ENCODE results near the gene LACTB.

Gene LACTB

DNA sequence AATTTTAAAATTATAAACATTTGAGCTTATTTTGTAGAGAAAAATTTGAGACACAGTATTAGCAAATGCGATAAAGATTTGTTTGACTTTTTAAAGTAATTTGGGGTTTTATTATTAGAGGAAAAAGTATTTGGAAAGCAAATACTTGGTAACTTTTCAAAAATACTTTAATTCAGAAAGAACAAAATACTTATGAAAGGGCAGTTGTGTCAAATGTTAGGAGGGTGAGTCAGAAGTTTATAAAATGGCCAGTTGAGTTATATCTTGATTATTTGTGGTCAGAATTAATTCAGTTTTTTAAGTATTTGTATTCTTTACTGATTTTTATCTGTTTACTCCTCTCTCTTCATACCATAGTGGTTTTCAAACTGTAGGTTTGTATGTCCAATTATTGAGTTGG, 12.1 kb downstream of the LACTB start:
- no peak for DNase-seq (ENCODE audit: low read depth)

DNA sequence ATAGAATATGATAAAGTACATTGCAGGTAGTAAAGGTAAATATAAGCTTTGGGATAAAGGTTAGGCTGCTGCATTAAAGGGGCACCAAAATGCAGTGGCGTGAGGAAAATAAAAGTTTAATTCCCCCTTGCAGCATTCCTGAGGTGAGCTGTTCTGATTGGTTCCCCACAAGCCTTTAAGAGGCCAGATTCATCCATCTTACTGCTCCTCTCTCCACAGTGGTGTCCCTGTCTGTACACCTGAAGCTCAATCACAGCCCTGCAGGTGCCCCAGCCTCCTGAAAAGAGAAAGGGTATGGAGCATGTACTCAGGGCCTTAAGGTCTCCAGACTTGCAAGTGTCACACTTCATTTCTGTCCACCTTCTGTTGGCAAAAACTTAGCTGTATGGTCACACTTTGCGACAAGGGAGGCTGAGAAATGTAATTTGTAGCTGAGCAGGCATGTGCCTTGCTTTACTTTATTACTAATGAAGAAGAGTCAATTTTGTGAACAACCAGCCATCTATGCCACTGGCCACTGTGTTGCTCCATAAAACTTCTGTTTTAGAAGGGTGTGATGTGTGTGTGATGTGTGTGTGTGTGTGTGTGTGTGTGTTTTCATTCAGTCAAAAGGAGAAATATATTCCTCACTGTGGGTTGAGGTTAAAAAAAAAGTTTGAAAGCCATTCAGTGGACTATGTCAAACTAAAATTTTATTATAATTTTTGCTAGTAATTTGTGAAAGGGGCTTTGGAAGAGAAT, 12.8 kb downstream of the LACTB start:
- DNase-seq (ENCODE audit: low read depth), result no peak

DNA sequence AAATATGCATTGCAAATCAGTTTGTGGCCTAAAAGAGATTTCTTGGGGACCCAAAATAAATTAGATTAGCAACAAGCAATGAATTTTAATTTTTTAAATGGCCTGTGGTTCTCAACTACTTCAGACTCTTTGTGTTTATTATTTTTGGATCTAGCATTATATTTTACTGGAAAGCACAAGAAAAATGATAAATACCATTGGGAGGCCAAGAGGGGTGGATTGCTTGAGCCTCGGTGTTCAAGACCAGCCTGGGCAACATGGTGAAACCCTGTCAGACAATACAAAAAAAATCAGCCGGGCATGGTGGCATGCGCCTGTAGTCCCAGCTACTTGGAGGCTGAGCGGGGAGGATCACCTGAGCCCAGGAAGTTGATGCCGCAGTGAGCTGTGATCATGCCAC, 13.6 kb downstream of the LACTB start:
- no peak for DNase-seq (ENCODE audit: low read depth)

DNA sequence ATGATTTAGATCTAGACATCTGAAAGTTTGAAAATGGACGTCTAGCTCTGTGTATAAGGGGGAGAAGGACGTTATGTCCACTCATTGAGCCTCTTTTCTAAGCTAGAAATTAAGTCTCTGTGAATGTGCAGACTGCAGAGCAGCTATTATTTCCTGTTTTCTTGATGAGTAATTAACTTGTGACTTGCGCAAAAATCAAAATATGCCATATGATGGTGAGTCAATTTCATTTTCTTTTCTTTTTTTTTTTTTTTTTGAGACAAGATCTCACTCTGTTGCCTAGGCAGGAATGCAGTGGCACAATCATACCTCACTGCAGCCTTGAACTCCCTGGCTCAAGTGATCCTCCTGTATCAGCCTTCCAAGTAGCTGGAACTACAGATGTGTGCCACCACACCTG, 14.1 kb downstream of the LACTB start:
- peak; percentile 84 for DNase-seq (ENCODE audit: low read depth)

DNA sequence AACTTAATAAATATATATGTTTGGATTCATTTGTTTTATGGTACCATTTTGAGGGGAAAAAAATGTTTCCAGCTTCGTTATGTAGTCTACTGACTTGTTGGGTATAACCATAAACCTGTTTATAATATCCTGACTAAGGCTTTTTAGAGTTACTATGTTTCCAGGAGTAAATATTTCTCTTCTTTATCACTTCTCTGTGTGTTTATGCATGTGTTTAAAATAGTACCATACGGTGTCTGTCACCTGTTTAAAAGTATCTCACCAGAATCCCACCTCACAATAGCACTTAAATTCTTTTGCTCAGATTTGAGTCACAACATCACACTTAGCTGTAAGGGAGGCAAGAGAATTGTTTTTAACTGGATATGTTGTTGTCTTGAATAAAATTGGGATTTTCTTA, 15.1 kb downstream of the LACTB start:
- DNase-seq (ENCODE audit: low read depth), result no peak

DNA sequence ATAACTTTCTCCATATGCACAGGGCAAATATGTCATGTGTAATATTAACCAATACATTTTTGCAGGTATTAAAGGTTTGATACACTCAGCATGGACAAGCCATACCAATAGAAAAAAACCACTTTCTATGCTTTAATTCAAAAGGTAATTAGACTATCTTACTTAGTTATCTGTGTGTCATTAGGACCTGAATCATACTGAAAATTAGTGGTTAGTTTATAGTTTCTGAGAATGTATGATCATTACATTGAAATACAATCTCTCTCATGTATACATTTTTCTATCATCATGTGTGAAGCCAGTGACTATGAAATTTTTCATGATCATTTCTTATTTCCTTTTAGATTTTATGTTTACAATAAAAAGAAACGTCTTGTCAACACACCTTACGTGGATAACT, 19.3 kb downstream of the LACTB start:
- no peak for DNase-seq (ENCODE audit: low read depth)

DNA sequence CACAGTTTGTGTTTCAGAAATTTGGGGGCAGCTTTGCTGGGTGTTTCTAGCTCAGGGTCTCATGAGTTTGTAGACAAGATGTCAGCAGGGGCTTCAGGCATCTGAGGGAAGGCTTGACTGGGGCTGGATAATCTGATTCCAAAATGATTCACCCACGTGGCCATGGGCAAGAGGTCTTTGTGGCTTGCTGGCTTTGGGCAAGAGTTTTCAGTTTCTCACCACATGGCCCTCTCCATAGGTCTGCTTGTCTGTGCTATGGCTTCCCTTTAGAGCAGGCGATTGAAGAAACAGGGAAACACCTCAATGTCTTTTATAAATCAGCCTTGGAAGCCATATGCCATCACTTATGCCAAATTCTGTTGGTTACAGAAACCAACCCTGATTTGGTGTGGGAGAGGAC, 23.8 kb downstream of the LACTB start:
- DNase-seq (ENCODE audit: low read depth), result no peak

DNA sequence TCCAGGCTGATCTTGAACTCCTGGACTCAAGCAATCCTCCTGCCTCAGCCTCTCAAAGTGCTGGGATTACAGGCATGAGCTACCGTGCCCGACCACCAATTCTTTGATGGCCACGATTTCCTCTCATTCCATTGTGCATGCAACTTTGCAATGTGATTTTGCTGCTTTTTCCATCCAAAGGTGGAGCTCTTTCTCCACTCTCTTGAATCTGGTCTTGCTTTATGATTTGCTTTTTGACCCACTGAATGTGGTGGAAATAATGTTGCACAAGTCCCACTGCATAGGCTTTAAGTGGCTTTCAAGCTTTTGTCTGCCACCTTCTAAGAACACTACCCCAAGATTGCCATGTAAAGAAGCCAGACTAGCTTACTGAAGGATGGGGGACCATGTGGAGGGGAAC, 25.0 kb downstream of the LACTB start:
- DNase-seq (ENCODE audit: low read depth), result no peak

DNA sequence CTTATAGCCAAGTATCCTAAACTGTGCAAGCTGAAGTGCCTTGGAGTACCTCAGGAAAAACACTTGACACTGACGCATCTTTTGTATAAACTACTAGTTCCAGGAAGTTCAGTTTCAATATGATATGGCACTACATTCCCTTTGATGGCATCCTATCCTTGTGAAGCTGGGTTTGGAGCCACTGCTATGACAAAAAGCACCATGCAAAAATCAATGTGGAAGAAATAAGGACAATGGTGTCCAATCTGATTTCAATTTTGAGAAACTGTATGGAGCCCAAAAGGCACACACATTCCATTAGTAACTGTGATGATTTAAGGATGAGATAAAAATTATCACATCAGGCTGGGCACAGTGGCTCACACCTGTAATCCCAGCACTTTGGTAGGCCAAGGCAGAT, 30.0 kb downstream of the LACTB start:
- no peak for DNase-seq (ENCODE audit: low read depth)

DNA sequence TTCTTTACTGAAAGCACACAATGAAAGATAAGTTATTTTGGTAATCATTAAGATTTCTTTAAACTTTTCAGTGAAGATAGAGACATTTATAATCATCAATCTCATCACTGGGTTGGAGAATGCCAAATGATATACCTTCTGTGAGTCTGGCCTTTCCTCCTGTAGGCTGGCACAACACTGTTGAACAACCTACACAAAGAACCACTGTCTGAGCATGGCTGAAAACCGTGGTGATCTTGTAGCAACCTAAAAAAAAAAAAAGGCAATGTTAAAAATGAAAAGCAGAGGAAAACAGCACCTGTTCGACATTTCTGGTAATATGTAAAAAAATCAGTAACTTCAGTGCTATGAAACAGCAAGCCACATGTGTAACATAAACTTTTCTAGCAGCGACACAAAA, 33.8 kb downstream of the LACTB start:
- DNase-seq (ENCODE audit: low read depth), result no peak

DNA sequence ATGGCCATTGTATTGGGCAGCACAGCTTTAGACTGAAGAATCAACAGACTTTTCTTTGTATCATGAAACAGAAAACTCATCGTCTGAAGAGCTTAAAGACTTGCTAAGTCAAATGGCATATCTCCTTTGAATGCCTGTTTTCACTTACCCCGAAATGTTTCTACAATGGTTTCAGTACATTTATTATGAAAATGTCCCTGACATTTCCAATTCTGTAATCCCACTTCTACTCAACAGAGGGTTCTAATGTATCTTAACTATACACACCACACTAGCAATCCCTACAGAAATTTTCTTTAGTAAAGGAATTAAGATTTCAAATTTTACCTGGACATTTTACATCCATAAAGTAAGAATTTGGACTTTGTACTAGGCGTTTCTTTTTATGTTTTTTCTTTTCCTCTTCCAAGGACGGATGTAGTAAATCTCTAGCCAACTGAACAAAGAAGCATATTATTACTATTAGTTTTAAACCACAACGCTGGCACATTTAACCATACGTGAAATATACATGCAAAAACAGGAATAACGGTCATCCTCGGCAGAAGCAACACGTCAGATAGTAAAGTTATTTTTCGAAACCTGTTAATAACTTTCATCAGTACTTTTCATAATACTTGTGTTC, 34.5 kb downstream of the LACTB start:
- DNase-seq (ENCODE audit: low read depth), result no peak

DNA sequence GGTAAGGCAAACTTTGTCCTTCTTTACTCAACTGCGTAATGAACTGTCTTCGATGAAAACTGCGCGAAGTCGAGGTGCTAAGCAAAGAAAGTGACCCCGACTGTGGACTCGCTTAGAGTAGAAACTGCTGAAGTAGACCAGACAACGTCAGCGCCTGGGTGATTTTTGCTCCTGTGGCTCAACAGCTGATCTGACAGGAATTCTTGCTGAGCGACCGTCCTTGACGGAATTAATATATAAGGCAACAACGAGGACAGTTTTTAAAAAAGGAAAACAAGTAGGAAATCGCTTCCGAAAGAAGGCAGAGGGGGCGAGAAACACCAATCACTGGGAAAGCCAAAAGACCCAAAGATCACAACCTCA, 35.1 kb downstream of the LACTB start:
- no peak for DNase-seq (ENCODE audit: low read depth)

DNA sequence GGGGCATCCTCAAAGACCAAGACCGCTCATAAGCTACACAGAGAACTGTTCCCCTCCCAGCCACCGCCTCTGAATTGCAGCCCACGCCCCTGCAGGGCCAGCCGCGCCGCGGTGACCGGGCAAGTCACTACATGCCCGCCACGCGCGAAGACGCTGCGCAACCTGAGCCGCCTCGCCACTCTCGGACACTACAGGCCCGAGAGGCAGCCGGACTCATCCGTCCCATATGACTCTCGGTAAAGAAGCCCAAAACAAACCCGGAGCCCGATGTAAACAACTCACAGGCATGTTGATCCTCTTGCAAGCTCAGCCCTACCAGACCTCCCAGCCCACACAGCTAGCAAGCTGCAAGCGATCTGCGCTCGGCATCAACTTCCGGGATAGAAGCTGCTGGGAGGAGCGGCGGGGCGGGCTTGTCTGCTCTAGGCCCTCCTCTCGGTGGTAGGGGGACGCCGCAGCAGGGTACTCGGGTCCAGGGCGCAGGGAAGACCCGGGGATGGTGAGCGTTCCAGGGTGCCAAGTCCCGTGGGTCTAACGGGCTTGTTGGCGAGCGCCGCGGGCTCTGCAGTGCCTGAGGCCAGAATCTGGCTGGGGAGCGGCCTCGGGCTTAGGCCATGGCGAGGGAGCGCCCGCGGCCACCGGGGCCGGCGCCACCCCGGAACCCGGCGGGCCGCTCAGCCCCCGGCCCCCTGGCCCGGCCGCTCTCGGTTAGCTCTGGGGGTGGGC, 35.6 kb downstream of the LACTB start, which contains the start of gene RPS27L:
Gene RPS27L, minus strand, starts transcription at position 360 of the 726 bp plus-strand sequence. Its CDS starts 72 bp downstream, at position 288.
- peak; percentile 75 for DNase-seq (ENCODE audit: low read depth)

DNA sequence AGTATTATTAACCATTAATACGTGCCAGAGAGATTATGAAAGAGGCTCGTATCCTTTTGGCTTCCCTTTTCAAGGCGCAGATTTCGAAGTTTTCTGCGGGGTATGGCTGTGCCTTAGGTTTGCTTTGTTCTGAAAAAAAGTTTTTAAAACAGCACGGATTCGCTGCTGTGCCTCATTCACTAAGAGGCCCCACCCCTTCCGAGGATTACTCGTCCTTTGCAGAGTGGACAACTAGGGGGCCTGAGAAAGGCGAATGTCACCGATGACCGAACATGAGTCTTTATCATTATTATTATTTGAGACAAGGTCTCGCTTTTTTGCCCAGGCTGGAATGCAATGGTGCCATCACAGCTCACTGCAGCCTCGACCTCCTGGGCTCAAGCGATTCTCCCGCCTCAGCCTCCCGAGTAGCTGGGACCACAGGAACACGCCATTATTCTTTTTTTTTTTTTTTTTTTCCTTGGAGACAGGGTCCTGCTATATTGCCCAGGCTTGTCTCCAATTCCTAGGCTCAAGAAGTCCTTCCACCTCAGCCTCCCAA, 36.3 kb downstream of the LACTB start:
- DNase-seq (ENCODE audit: low read depth), result no peak

DNA sequence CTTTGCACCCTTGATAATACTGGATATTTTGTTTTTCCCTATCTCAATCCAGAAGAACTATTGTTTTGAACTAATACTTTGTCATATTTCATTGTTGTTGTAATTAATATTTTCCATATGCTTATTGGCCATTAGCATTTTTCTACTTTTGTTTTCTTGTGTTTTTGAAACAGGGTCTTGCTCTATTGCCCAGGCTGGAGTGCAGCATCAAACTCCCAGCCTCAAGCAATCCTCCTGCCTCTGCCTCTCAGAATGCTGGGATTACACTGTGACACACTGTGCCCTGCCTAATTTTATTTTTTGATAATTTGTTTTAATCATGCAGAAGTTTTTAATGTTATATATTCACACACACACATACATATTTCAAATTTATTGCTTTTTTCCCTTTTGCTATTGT, 39.0 kb downstream of the LACTB start:
- DNase-seq (ENCODE audit: low read depth), result no peak

DNA sequence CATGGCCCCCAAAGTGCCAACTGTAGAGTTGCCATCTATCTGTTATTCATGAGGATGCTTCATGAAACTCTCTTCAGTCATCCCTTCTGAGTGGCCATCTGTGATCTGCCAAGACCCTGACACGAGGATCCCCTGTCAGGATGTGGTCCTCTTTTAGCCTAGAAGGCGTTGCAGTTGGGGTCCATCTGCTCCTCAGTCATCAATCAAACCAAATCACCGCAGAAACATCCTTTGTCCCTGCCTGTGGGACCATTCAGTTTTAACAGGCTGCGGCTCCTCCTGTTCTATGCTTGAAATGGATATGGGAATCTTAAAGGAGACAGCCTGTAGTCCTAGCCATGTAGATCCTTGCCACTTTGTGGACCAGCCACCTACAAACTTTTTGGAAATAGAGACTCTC, 41.6 kb downstream of the LACTB start:
- DNase-seq (ENCODE audit: low read depth), result no peak

DNA sequence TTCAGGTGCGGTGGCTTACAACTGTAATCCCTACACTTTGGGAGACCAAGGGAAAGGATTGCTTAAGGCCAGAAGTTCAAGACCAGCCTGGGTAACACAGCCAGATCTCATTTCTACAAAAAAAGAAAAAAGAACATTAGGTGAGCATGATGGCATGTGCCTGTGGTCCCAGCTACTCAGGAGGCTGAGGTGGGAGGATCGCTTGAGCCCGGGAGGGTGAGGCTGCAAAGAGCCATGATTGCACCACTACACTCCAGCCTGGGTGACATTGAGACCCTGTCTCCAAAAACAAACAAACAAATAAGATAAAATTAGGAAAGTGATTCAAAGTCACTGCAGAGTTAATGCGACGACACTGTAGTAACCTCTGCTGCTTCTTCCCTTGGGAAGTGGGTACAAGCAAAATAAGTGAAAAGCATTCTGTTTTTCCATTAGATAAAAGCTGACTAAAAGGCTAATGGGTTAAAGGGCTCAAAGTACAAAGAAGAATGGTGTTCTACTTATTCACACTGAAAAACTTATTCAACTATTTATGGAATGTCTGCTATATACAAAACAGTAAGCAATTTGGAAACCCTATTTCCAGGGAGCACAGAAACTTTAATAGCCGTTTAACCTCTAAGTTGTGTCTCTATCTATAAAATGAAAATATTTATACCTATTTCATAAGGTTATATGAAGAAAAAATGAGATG, 43.7 kb downstream of the LACTB start:
- DNase-seq (ENCODE audit: low read depth), result no peak

DNA sequence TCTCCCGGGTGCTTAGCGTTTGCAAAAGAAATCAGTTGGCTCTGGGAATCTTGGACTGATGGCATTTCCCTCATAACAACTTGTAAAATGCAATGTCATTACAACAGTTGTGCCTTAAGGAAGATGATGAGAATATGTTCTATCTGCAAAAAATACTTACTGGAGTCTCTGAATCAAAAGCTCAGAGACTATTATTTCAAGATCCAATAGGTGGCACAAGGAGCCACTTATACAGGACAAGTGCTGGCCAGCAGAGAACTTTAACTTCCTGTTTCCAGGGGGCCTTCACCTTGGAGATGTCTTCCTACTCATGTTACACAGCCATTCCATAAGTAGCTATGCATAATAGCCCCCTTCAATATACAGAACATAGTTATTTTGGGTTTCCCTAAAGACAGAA, 44.6 kb downstream of the LACTB start:
- no peak for DNase-seq (ENCODE audit: low read depth)

DNA sequence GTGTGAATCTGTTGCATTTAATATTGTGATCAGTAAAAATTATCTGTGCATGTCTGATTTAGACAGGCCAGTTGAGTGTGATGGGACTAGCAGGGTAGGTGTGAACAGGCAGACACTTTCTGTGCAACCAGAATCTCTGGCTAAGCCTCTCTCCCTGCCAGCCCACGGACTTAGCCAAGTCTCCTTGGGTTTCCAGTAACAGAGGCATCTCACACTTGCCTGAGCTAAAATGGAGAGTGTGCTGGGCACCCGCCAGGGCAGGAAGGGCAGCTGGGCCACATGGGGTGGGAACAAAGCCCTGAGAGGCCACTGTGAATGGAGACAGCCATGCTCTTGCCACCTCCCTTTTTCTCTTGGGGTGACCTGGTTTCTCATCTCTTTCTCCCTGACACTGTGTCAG, 48.1 kb downstream of the LACTB start:
- DNase-seq (ENCODE audit: low read depth), result no peak

DNA sequence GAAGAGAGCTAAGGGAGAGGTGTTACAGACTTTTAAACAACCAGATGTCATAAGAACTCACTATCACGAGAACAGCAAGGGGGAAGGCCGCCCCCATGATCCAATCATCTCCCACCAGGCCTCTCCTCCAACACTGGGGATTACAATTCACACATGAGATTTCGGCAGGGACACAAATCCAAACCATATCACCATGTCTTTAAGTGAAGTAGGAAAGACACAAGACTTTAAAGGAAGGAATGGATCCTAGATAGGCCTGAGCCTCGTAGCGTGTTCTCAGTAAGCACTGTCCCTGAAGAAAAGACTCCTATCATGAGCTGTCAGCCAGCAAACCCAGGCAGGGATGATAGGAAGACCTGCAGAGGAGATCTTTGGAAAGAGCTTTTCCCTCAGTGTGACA, 50.7 kb downstream of the LACTB start:
- DNase-seq (ENCODE audit: low read depth), result no peak

DNA sequence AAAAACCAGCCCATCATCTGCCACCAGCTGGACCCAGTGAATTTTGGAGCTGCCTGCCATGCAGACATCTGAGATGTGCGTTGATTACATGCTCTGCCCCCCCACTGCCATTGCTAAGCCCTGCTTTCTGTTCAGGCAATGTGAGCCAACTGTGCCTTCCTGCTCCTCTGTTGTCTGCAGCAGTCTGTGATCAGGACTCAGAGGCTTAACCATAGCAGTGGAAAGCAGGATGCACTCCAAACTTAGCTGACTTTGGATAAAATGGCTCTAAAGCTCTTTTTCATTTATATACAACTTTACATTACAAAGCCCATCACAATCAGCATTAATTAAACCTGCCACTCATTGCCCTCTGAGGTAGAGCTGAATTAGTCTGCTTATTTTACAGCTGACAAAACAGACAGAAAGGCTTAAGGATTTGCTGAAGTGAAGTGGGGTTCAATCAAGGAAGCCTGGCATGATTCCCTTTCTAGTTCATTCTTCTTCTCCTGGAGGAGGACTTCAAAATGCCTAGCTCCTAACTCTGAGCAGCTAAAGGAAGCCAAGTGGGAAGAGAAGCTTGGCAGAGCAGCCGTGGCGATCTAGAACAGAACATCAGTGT, 51.3 kb downstream of the LACTB start:
- no peak for DNase-seq (ENCODE audit: low read depth)

DNA sequence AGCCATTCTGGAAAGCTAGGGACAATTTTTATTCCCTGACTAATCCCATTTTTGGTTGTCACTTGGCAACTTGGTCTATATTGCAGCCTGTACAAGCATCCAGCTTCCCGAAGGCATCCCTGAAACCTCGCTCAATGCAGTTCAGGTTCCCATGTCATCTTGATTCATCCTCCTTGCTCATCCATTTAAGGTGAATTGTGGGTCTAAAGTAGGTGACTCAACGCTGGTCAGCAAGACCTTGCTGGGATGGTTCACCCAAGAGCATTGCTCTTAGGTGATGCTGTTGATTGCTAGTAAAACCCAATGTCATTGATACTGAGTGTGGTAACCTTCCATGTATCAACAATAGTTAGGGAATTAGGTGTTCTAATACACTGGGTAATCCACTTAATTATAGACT, 54.6 kb downstream of the LACTB start:
- peak; percentile 32 for DNase-seq (ENCODE audit: low read depth)
